ENCODE results near the gene MUC6.

Gene MUC6

GRCh38 chr11:995044-995751 lies 41.3 kb downstream of the MUC6 start:
- no peaks in the 10 kb centered on the region for H3K9me3 ChIP-seq (ENCODE audit: control insufficient read depth, low read length)
- no peak for DNase-seq (ENCODE audit: low read depth)
- H3K27me3 ChIP-seq (replicated peaks; ENCODE audit: control insufficient read depth, insufficient read depth, low read length): no peaks in the 10 kb centered on the region
- H3K36me3 ChIP-seq (ENCODE audit: control insufficient read depth, insufficient read depth, low read length, severe bottlenecking): peaks cover 42% of the 10 kb centered on the region
- no peak overlapping the region for H3K9ac ChIP-seq (ENCODE audit: low read length)
- H3K4me1 ChIP-seq (ENCODE audit: control insufficient read depth, insufficient read depth, low read length): no peaks in the 10 kb centered on the region
- no peak overlapping the region for H3K4me3 ChIP-seq (ENCODE audit: low read length)

- no peaks in the 10 kb centered on the region for H3K27me3 ChIP-seq (replicated peaks; ENCODE audit: control insufficient read depth, insufficient read depth, low read length)
- no peaks in the 10 kb centered on the region for H3K9me3 ChIP-seq (ENCODE audit: control insufficient read depth, low read length)
- H3K9ac ChIP-seq (ENCODE audit: low read length): no peak overlapping the region
- no peaks in the 10 kb centered on the region for H3K4me1 ChIP-seq (ENCODE audit: control insufficient read depth, insufficient read depth, low read length)
- DNase-seq (ENCODE audit: low read depth): no peak
- H3K4me3 ChIP-seq (ENCODE audit: low read length): no peak overlapping the region
- H3K36me3 ChIP-seq (ENCODE audit: control insufficient read depth, insufficient read depth, low read length, severe bottlenecking): peaks cover 57% of the 10 kb centered on the region
These were observed 42.8 kb downstream of the MUC6 start for GRCh38 chr11:993632-994167.

GRCh38 chr11:992577-992976 lies 43.9 kb downstream of the MUC6 start:
- no peaks in the 10 kb centered on the region for H3K27me3 ChIP-seq (replicated peaks; ENCODE audit: control insufficient read depth, insufficient read depth, low read length)
- H3K36me3 ChIP-seq (ENCODE audit: control insufficient read depth, insufficient read depth, low read length, severe bottlenecking): peaks cover 66% of the 10 kb centered on the region
- no peak overlapping the region for H3K4me3 ChIP-seq (ENCODE audit: low read length)

GRCh38 chr11:991711-992307 lies 44.7 kb downstream of the MUC6 start:
- H3K27me3 ChIP-seq (replicated peaks; ENCODE audit: control insufficient read depth, insufficient read depth, low read length): no peaks in the 10 kb centered on the region
- no peaks in the 10 kb centered on the region for H3K4me1 ChIP-seq (ENCODE audit: control insufficient read depth, insufficient read depth, low read length)
- peaks cover 67% of the 10 kb centered on the region for H3K36me3 ChIP-seq (ENCODE audit: control insufficient read depth, insufficient read depth, low read length, severe bottlenecking)
- H3K9ac ChIP-seq (ENCODE audit: low read length): no peak overlapping the region
- no peak overlapping the region for H3K4me3 ChIP-seq (ENCODE audit: low read length)
- H3K9me3 ChIP-seq (ENCODE audit: control insufficient read depth, low read length): no peaks in the 10 kb centered on the region
- DNase-seq (ENCODE audit: low read depth): no peak

More at GRCh38 chr11:992577-992976, 43.9 kb downstream of the MUC6 start:
- no peaks in the 10 kb centered on the region for H3K9me3 ChIP-seq (ENCODE audit: control insufficient read depth, low read length)
- H3K9ac ChIP-seq (ENCODE audit: low read length): no peak overlapping the region
- no peak for DNase-seq (ENCODE audit: low read depth)
- no peaks in the 10 kb centered on the region for H3K4me1 ChIP-seq (ENCODE audit: control insufficient read depth, insufficient read depth, low read length)

- H3K9me3 ChIP-seq (ENCODE audit: control insufficient read depth, low read length): no peaks in the 10 kb centered on the region
- H3K4me3 ChIP-seq (ENCODE audit: low read length): no peak overlapping the region
- H3K27me3 ChIP-seq (replicated peaks; ENCODE audit: control insufficient read depth, insufficient read depth, low read length): no peaks in the 10 kb centered on the region
- H3K4me1 ChIP-seq (ENCODE audit: control insufficient read depth, insufficient read depth, low read length): no peaks in the 10 kb centered on the region
- no peak for DNase-seq (ENCODE audit: low read depth)
- H3K36me3 ChIP-seq (ENCODE audit: control insufficient read depth, insufficient read depth, low read length, severe bottlenecking): peaks cover 68% of the 10 kb centered on the region
- H3K9ac ChIP-seq (ENCODE audit: low read length): no peak overlapping the region
These were observed 45.5 kb downstream of the MUC6 start for GRCh38 chr11:991034-991433.

GRCh38 chr11:990101-990500 lies 46.4 kb downstream of the MUC6 start:
- DNase-seq (ENCODE audit: low read depth): no peak
- Histone ChIP-seq H3K9ac (ENCODE audit: low read length) (no peak overlapping the region), H3K4me3 (ENCODE audit: low read length) (no peak overlapping the region), H3K9me3 (ENCODE audit: control insufficient read depth, low read length) (no peaks in the 10 kb centered on the region), H3K27me3 (replicated peaks; ENCODE audit: control insufficient read depth, insufficient read depth, low read length) (no peaks in the 10 kb centered on the region), H3K36me3 (ENCODE audit: control insufficient read depth, insufficient read depth, low read length, severe bottlenecking) (peaks cover 72% of the 10 kb centered on the region), H3K4me1 (ENCODE audit: control insufficient read depth, insufficient read depth, low read length) (no peaks in the 10 kb centered on the region)

GRCh38 chr11:987671-988070 lies 48.8 kb downstream of the MUC6 start:
- no peak overlapping the region for H3K4me3 ChIP-seq (ENCODE audit: low read length)
- H3K9me3 ChIP-seq (ENCODE audit: control insufficient read depth, low read length): no peaks in the 10 kb centered on the region
- peaks cover 66% of the 10 kb centered on the region for H3K36me3 ChIP-seq (ENCODE audit: control insufficient read depth, insufficient read depth, low read length, severe bottlenecking)
- no peak for DNase-seq (ENCODE audit: low read depth)
- no peaks in the 10 kb centered on the region for H3K4me1 ChIP-seq (ENCODE audit: control insufficient read depth, insufficient read depth, low read length)
- H3K9ac ChIP-seq (ENCODE audit: low read length): no peak overlapping the region
- no peaks in the 10 kb centered on the region for H3K27me3 ChIP-seq (replicated peaks; ENCODE audit: control insufficient read depth, insufficient read depth, low read length)

- Histone ChIP-seq H3K9ac (ENCODE audit: low read length) (no peak overlapping the region), H3K36me3 (ENCODE audit: control insufficient read depth, insufficient read depth, low read length, severe bottlenecking) (peaks cover 66% of the 10 kb centered on the region), H3K9me3 (ENCODE audit: control insufficient read depth, low read length) (no peaks in the 10 kb centered on the region), H3K4me3 (ENCODE audit: low read length) (no peak overlapping the region), H3K4me1 (ENCODE audit: control insufficient read depth, insufficient read depth, low read length) (no peaks in the 10 kb centered on the region), H3K27me3 (replicated peaks; ENCODE audit: control insufficient read depth, insufficient read depth, low read length) (no peaks in the 10 kb centered on the region)
- no peak for DNase-seq (ENCODE audit: low read depth)
These were observed 49.6 kb downstream of the MUC6 start for GRCh38 chr11:986952-987305.

- Histone ChIP-seq H3K36me3 (ENCODE audit: control insufficient read depth, insufficient read depth, low read length, severe bottlenecking) (peaks cover 71% of the 10 kb centered on the region), H3K4me1 (ENCODE audit: control insufficient read depth, insufficient read depth, low read length) (no peaks in the 10 kb centered on the region), H3K27me3 (replicated peaks; ENCODE audit: control insufficient read depth, insufficient read depth, low read length) (no peaks in the 10 kb centered on the region), H3K9ac (ENCODE audit: low read length) (no peak overlapping the region), H3K4me3 (ENCODE audit: low read length) (no peak overlapping the region), H3K9me3 (ENCODE audit: control insufficient read depth, low read length) (no peaks in the 10 kb centered on the region)
- no peak for DNase-seq (ENCODE audit: low read depth)
These were observed 50.1 kb downstream of the MUC6 start for GRCh38 chr11:986270-986951.

GRCh38 chr11:985848-986247 lies 50.7 kb downstream of the MUC6 start:
- Histone ChIP-seq H3K36me3 (ENCODE audit: control insufficient read depth, insufficient read depth, low read length, severe bottlenecking) (peaks cover 76% of the 10 kb centered on the region), H3K27me3 (replicated peaks; ENCODE audit: control insufficient read depth, insufficient read depth, low read length) (no peaks in the 10 kb centered on the region), H3K4me3 (ENCODE audit: low read length) (no peak overlapping the region), H3K9ac (ENCODE audit: low read length) (no peak overlapping the region), H3K4me1 (ENCODE audit: control insufficient read depth, insufficient read depth, low read length) (no peaks in the 10 kb centered on the region), H3K9me3 (ENCODE audit: control insufficient read depth, low read length) (no peaks in the 10 kb centered on the region)
- DNase-seq (ENCODE audit: low read depth): no peak

- H3K36me3 ChIP-seq (ENCODE audit: control insufficient read depth, insufficient read depth, low read length, severe bottlenecking): peaks cover 77% of the 10 kb centered on the region
- DNase-seq (ENCODE audit: low read depth): no peak
- H3K9me3 ChIP-seq (ENCODE audit: control insufficient read depth, low read length): no peaks in the 10 kb centered on the region
These were observed 51.1 kb downstream of the MUC6 start for GRCh38 chr11:985406-985805.

More at GRCh38 chr11:985406-985805, 51.1 kb downstream of the MUC6 start:
- Histone ChIP-seq H3K27me3 (replicated peaks; ENCODE audit: control insufficient read depth, insufficient read depth, low read length) (no peaks in the 10 kb centered on the region), H3K4me1 (ENCODE audit: control insufficient read depth, insufficient read depth, low read length) (no peaks in the 10 kb centered on the region), H3K9ac (ENCODE audit: low read length) (no peak overlapping the region), H3K4me3 (ENCODE audit: low read length) (no peak overlapping the region)

All from adipocyte (in vitro differentiated cells).